DMS53 treated with DMSO at 0.1 percent for 48 hours (cell line): Measurements from ENCODE around the gene MEX3D.
"Not testable (repeated sequence)": the region's sequence is repeated elsewhere in the genome, so short reads cannot be mapped to it uniquely, and the experiment has no call there.

Experiments
- DNase-seq: peaks from one replicate; lab custom pipeline; 2025; ENCODE audit not compliant: unreplicated experiment; lab: John Stamatoyannopoulos, UW

The MEX3D gene

GRCh38 chr19:1522061-1522460, 46.1 kb downstream of the MEX3D start:
- no peak for DNase-seq

- DNase-seq, result no peak
Measured at GRCh38 chr19:1521636-1522035, 46.5 kb downstream of the MEX3D start.

- no peak for DNase-seq
Measured at GRCh38 chr19:1520203-1520780, 47.8 kb downstream of the MEX3D start.

GRCh38 chr19:1519802-1520201, 48.3 kb downstream of the MEX3D start:
- DNase-seq, result not testable (repeated sequence)

GRCh38 chr19:1518471-1518870, 49.7 kb downstream of the MEX3D start:
- DNase-seq, result no peak

- no peak for DNase-seq
Measured at GRCh38 chr19:1516395-1516753, 51.8 kb downstream of the MEX3D start.

- no peak for DNase-seq
Measured at GRCh38 chr19:1514986-1515721, 53.0 kb downstream of the MEX3D start.

- no peak for DNase-seq
Measured at GRCh38 chr19:1514295-1514661, 53.8 kb downstream of the MEX3D start.

- peak; percentile 6 for DNase-seq
Measured at GRCh38 chr19:1513499-1514294, 54.4 kb downstream of the MEX3D start.

GRCh38 chr19:1512671-1513498, 55.2 kb downstream of the MEX3D start, which contains the start of gene ADAMTSL5:
Gene ADAMTSL5, minus strand, starts transcription at chr19:1513019. Its CDS starts 2,076 bp downstream, at chr19:1510943.
- no peak for DNase-seq

- DNase-seq, result no peak
Measured at GRCh38 chr19:1511318-1512317, 56.5 kb downstream of the MEX3D start.

- no peak for DNase-seq
Measured at GRCh38 chr19:1510807-1511206, 57.3 kb downstream of the MEX3D start.

- no peak for DNase-seq
Measured at GRCh38 chr19:1510442-1510806, 57.7 kb downstream of the MEX3D start.

GRCh38 chr19:1509602-1510441, 58.3 kb downstream of the MEX3D start:
- no peak for DNase-seq

GRCh38 chr19:1508507-1508856, 59.6 kb downstream of the MEX3D start:
- DNase-seq, result no peak

GRCh38 chr19:1507763-1508506, 60.2 kb downstream of the MEX3D start:
- DNase-seq, result peak; percentile 66

GRCh38 chr19:1507192-1507660, 60.9 kb downstream of the MEX3D start:
- no peak for DNase-seq
